Left lung (tissue), 10 donors: Measurements from ENCODE around the gene ERICH6. TPM values are rescaled to one million over a fixed set of nuclear protein-coding genes. Genes with fewer than 3 reads are reported as not detected.
A peak's percentile ranks its signal among the peaks of the same experiment; 100 is the strongest.

Source experiments
- ATAC-seq: fragments of 200-7000 bp; cut with Tn5 transposase; one replicate; pipeline ENCODE4 v1.9.1; 2020; ENCODE audit warnings: moderate library complexity
- DNase-seq, 4 donors: peaks; one replicate each; pipeline ENCODE4 v3.0.0-alpha.2; 2013 to 2020
- H3K27ac ChIP-seq, 2 donors: fragments of 200-600 bp; sonication (generic) in 1 of 2; one replicate each; pipeline versions ENCODE4 v1.5.0 to v1.8.0; 2020 to 2021
- H3K27me3 ChIP-seq, 2 donors: fragments of 200-600 bp; sonication (generic) in 1 of 2; one replicate each; pipeline versions ENCODE4 v1.5.0 to v1.8.0; 2020 to 2021
- H3K36me3 ChIP-seq, 2 donors: fragments of 200-600 bp; sonication (generic) in 1 of 2; one replicate each; pipeline versions ENCODE4 v1.5.0 to v1.8.0; 2020 to 2021
- H3K4me1 ChIP-seq, 2 donors: fragments of 200-600 bp; one replicate each; pipeline ENCODE4 v1.8.0; 2021
- H3K4me3 ChIP-seq, 2 donors: fragments of 200-600 bp; sonication (generic) in 1 of 2; one replicate each; pipeline versions ENCODE4 v1.5.0 to v1.8.0; 2020 to 2021; ENCODE audit warnings: mild to moderate bottlenecking in 1 of 2
- H3K9me3 ChIP-seq, 2 donors: fragments of 200-600 bp; sonication (generic) in 1 of 2; one replicate each; pipeline versions ENCODE4 v1.5.0 to v1.8.0; 2020 to 2021
- CTCF ChIP-seq, 2 donors: fragments of 200-600 bp; sonication (generic) in 1 of 2; IDR thresholded peaks; one replicate each; pipeline versions ENCODE4 v1.5.0 to v1.8.0; 2021; ENCODE audit warnings: antibody characterized with exemption in 2 of 2
- intact Hi-C, 2 donors: fragments of 100-400 bp; cut with DNase I; formaldehyde crosslinking; loops; one replicate each; pipeline versions ENCODE4 v1.11.2 to v1.14.2; 2022
- polyA plus RNA-seq, 6 donors: library from polyadenylated mRNA; unstranded; fragments of 120-200 nt; gene quantifications; one replicate each; pipeline ENCODE4 v1.2.1, GENCODE V29; 2013; ENCODE audit not compliant: insufficient read length in 6 of 6
- total RNA-seq, 2 donors: library from RNA; stranded (reverse); fragmentation: NEBNext Ultra II Directional; extraction: Animal tissue kit (Norgen Biotek cat#: 25700); gene quantifications; one replicate each; pipeline ENCODE4 v1.2.1, GENCODE V29; 2021
- donor health status: DM: no; HTN: yes; CAD: no.
- donor health status: DM: no; HTN: no; CAD: no.

ERICH6 gene
- total and polyA plus RNA-seq, 8 donors: 0.34 to 1.7 (median 0.88) TPM; not detected in 2

DNA sequence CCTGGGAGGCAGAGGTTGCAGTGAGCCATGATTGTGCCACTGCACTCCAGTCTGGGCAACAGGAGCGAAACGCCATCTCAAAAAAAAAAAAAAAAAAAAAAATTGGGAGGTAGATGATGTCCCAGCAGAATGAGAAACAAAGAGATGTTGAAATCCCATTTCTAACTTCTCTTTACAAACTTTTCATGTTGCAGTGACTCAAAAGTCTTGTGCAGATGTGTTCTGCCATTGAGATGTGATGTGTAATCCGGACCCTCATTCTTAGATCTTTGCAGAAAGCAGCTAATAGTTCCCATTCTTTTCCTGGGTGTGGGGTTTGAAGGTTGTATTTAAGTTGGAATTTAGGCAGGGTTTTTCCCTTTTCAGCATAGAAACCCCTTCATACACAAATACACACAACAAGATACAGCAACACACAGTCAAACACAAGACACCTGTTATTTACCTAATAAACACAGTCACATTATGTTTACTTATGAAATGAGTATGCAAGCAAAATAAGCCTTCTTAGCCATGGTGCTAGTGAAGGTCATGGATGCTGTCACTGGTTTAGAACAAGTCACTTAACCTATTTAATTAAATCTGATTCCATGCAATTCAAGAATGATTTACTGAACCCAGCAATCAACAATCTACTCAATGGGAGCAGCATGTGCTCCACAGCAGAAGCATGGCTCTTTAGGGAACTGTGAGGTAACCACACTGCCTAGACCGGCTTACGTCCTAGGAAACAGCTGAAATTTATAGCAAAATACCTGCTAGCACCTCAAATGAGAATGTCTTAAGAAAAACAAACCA, 44.4 kb upstream of the ERICH6 start:
- Histone ChIP-seq H3K4me1 (peaks cover 18 to 71% of the 10 kb centered on the region in 2 donors), H3K27ac (peak overlapping the region in 1 of 2 donors; percentile 8), H3K27me3 (no peaks in the 10 kb centered on the region), H3K36me3 (peaks cover 0 to 1% of the 10 kb centered on the region in 2 donors), H3K4me3 (no peak overlapping the region), H3K9me3 (no peaks in the 10 kb centered on the region)
- ATAC-seq (no peak), DNase-seq (no peak)
- intact Hi-C loops: no loop called here
- TF ChIP-seq CTCF (IDR thresholded peaks at IDR 0.05): no peak

DNA sequence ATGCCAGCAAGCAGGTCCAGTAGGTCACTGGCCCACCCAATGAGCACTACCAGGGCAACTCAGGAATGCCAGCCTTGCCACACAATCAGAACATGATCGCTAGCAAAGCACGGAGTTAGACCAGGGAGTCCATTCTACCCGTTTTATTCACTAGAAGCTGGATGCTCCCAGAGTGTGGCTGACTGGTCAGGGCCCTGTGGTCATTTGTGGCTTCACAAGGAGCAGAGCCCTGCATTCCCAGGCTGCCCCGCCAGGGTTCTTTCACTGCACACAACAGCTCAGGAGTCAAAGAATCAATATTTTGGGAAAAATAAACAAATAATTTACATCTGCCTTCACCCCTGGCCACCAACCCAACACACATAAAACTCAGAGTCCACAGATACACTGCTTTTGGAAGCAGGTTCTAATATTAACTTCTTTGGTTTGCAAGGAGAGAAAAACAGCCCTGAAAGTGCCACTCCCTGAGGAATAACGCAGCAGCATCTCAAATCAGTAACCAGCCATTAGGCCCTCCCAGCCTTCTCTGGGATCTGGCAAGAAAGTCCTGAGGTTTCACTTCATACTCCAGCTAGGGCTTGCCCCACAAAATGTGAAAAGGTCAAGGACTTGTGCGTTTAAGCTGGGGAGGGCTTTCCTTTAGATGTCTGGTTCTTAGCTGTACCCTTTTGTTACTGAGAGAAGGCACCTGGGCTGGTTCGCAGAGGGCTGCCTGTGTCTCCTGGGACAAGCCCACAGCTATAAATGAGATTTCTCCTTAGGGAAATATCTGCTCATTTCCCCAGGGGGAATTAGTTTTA, 43.3 kb upstream of the ERICH6 start:
- peak overlapping the region in 1 of 2 donors; percentile 8 for H3K27ac ChIP-seq
- intact Hi-C loops: no loop called here
- no peak for TF ChIP-seq CTCF (IDR thresholded peaks at IDR 0.05)
- no peaks in the 10 kb centered on the region for H3K9me3 ChIP-seq
- peaks cover 0 to 5% of the 10 kb centered on the region in 2 donors for H3K36me3 ChIP-seq
- peaks cover 18 to 62% of the 10 kb centered on the region in 2 donors for H3K4me1 ChIP-seq
- no peaks in the 10 kb centered on the region for H3K27me3 ChIP-seq
- H3K4me3 ChIP-seq: no peak overlapping the region
- ATAC-seq (peak; percentile 14), DNase-seq (no peak)

- Histone ChIP-seq H3K27me3 (no peaks in the 10 kb centered on the region), H3K4me1 (peaks cover 8 to 53% of the 10 kb centered on the region in 2 donors), H3K9me3 (no peaks in the 10 kb centered on the region), H3K27ac (no peak overlapping the region), H3K36me3 (peaks cover 0 to 17% of the 10 kb centered on the region in 2 donors), H3K4me3 (no peak overlapping the region)
- intact Hi-C loops: no loop called here
- DNase-seq (no peak), ATAC-seq (no peak)
- TF ChIP-seq CTCF (IDR thresholded peaks at IDR 0.05): no peak
Measured at GRCh38 chr3:150745832-150746231, 42.1 kb upstream of the ERICH6 start.

DNA sequence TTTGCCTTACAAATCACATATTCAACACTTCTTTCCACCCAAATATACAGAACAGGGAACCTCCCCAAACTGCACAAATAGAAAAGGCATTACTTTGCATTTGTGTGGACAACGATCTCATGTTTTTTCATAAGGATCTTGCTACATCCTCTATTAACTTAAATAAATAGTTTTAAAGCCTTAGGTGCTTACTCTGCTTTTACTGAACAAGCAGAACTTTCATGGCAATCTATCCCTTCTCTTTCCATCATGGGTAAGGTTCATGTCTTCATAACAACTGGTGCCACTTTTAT, 41.1 kb upstream of the ERICH6 start:
- Histone ChIP-seq H3K9me3 (no peaks in the 10 kb centered on the region), H3K27ac (peak overlapping the region in 1 of 2 donors; percentile 2), H3K36me3 (peaks cover 0 to 21% of the 10 kb centered on the region in 2 donors), H3K27me3 (no peaks in the 10 kb centered on the region), H3K4me1 (peaks cover 7 to 51% of the 10 kb centered on the region in 2 donors), H3K4me3 (no peak overlapping the region)
- TF ChIP-seq CTCF (IDR thresholded peaks at IDR 0.05): no peak
- ATAC-seq: peak; percentile 27
- DNase-seq: no peak
- intact Hi-C loops: no loop called here
